Embryonic facial prominence (tissue), 1 donor: Measurements from ENCODE around the gene NDUFA1.
"Not testable (repeated sequence)": the region's sequence is repeated elsewhere in the genome, so short reads cannot be mapped to it uniquely, and the experiment has no call there.

Source experiments
- DNase-seq: peaks from one replicate; pipeline ENCODE4 v3.0.0-alpha.2; 2016; ENCODE audit errors: extremely low spot score

NDUFA1 gene

GRCh38 chrX:119871599-119872395 lies at the start of gene NDUFA1, which contains the start of gene RNF113A:
Gene NDUFA1 (plus strand): TSS chrX:119871832. CDS start chrX:119871912, 80 bp downstream.
Gene RNF113A (minus strand): TSS chrX:119871733. CDS start chrX:119871613, 120 bp downstream.
- peak; percentile 54 for DNase-seq

- DNase-seq = not testable (repeated sequence)
Observed at GRCh38 chrX:119824221-119824620, 47.4 kb upstream of the NDUFA1 start.

- DNase-seq = no peak
Observed at GRCh38 chrX:119826399-119826959, 45.2 kb upstream of the NDUFA1 start.

- no peak for DNase-seq
Observed at GRCh38 chrX:119828446-119828845, 43.2 kb upstream of the NDUFA1 start.

GRCh38 chrX:119833905-119834304 lies 37.7 kb upstream of the NDUFA1 start:
- DNase-seq = no peak

- peak; percentile 87 for DNase-seq
Observed at GRCh38 chrX:119852382-119853353, 19.0 kb upstream of the NDUFA1 start, which contains the start of gene UPF3B. Gene UPF3B (minus strand): TSS chrX:119852963. CDS start chrX:119852928, 35 bp downstream.

GRCh38 chrX:119853444-119853843 lies 18.2 kb upstream of the NDUFA1 start:
- DNase-seq = no peak

- DNase-seq = no peak
Observed at GRCh38 chrX:119870626-119871131, 953 bp upstream of the NDUFA1 start.

GRCh38 chrX:119871245-119871598 lies 410 bp upstream of the NDUFA1 start:
- no peak for DNase-seq

GRCh38 chrX:119878740-119879139 lies 7.1 kb downstream of the NDUFA1 start:
- no peak for DNase-seq

GRCh38 chrX:119880076-119880475 lies 8.4 kb downstream of the NDUFA1 start:
- no peak for DNase-seq

GRCh38 chrX:119880552-119881437 lies 9.2 kb downstream of the NDUFA1 start:
- DNase-seq = no peak

GRCh38 chrX:119885554-119886428 lies 14.2 kb downstream of the NDUFA1 start:
- no peak for DNase-seq

- DNase-seq = no peak
Observed at GRCh38 chrX:119887721-119888425, 16.2 kb downstream of the NDUFA1 start.

- DNase-seq = not testable (repeated sequence)
Observed at GRCh38 chrX:119890626-119891025, 19.0 kb downstream of the NDUFA1 start.

- not testable (repeated sequence) for DNase-seq
Observed at GRCh38 chrX:119891961-119892692, 20.5 kb downstream of the NDUFA1 start.

GRCh38 chrX:119895843-119896326 lies 24.3 kb downstream of the NDUFA1 start, which contains the start of gene AKAP14:
Gene AKAP14 (plus strand): TSS chrX:119895893. CDS start chrX:119903224, 7,331 bp downstream.
- no peak for DNase-seq

- no peak for DNase-seq
Observed at GRCh38 chrX:119899125-119899524, 27.5 kb downstream of the NDUFA1 start.
